HL-60/S4 treated with phorbol 12-myristate 13-acetate at 8.2 ng/mL for 4 days and 3 days (cell line): ENCODE data around the gene IGDCC3.

Experiments
- in situ Hi-C: fragments of 300-500 bp; cut with MboI; formaldehyde crosslinking; loops from 2 replicates; pipeline ENCODE4 v1.15.0; 2022; ENCODE audit warnings: low sequenced_read_pairs

The IGDCC3 gene

GRCh38 chr15:65330934-65331645 is 46.7 kb downstream of the IGDCC3 start:
- in situ Hi-C loops: no loop called here

DNA sequence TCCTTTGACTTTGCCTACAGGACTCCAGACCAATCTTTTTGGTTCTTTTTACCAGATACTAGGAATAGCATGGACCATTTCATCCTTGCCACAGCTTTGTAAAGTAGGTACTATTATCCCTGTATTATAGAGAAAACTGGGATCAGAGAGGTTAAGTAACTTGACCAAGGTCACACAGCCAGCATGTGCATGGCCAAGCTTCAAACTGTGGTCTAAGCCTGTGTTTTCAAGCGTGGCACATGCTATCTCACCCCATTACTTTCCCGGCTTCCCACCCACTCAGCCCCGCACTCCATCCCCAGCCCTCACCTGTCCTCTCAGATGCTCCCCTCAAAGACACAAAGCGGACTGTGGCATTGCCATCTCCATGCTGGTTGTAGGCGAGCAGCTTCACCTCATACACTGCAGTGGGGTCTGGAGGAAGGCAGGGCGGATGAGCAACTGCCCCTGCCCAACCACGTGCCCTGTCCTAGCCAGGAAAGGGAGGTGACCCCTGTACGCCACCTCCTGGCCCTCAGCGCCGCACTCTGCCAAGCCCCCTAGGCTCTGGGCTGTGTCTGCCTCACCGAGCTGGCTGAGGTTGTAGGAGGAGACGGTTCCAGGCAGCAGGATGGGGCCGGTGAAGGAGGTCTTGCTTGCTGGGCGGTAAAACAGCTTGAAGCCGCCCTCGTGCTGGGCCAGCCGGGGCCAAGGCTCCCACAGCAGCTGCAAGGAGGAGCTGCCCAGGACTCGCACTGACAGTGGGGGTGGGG is 47.6 kb downstream of the IGDCC3 start:
- in situ Hi-C loops: no loop called here

- in situ Hi-C loops: no loop called here
Measured at GRCh38 chr15:65329288-65329983, 48.4 kb downstream of the IGDCC3 start.

DNA sequence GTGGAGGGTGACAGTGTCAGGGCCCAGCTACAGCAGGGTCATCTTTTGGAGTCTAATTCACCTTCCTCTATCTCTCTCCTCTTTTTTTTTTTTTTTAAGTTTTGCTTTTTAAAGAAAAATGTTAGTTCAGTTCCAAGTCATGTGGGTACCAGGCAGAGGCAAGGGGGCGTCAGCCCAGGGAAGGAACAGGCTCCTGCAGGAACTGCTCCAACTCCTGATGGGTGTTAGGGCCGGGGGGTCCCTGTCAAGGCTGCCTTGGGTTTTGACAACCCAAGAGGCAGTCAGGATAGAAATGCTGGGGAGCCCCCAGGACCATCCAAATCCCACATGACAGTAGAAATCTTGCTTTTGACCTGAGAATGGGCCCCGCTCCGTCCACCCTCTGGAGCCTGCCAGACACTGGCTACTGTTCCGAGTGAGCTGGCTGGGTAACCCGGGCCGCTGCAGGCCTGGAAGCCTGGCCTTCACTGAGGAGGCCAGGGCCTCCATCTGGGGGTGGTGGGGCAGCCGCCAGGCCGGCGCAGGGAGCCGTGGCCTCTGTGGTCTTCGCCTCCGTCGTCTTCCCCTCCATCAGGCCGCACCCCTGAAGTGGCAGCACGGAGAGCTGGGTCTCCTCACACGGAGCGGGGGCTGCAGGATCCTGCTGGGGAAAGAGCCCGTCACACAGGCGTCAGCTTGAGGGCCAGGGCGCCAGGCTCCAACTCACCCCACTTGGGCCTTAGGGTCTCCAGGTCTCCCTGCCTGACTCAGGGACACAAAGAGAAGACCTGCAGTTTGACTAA is 49.1 kb downstream of the IGDCC3 start:
- in situ Hi-C loops: no loop called here

DNA sequence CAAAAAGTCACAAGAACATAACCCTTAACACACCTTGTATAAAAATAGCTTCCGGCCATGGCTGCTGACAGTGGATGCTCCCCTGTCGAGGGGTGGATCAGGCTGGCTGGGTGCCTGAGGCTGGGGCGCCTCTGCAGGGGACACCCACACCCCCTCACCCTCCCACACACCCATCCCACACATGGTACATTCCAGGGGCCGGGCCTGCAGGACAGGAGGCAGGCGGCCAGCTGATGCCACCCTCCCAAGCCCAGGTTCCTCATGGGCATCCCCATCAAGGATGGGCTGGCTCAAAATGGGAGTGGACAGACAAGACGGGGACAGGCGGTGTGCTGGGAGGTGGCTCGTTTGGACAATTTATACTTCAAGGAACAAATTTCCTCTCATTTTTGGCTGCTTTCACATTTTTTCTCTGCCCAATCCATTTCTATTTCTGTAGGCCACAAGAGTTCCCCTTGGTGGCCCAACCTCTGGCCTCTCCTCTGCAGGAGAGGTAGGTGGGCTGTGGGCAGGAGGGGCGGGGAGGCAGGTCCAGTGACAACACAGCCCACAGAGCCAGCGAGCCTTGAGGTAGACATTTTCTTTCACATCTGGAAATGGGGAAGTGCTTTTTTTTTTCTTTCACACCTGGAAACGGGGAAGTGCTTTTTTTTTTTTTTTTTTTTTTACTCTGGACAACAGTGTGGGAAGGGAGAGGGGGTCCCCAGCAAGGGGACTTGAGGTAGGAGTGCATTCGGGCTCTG is 50.0 kb downstream of the IGDCC3 start:
- in situ Hi-C loops: no loop called here

DNA sequence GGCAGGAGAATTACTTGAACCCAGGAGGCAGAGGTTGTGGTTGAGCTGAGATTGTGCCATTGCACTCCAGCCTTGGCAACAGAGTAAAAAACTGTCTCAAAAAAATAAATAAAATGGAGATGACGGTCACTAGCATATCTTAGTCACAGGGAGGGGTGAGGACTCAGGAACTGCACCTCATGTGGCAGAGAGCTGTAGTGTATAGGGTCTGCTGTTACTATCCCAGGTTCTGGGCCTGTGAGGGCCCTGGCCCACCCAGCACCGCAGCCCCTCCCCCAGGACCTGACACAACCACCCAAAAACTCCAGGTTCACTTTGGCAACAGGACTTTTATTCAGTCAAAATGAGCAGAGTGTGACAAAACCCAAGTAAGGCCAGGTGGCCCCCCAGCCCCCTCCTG is 51.0 kb downstream of the IGDCC3 start:
- in situ Hi-C loops: no loop called here

GRCh38 chr15:65326117-65326526 is 51.7 kb downstream of the IGDCC3 start:
- in situ Hi-C loops: no loop called here

GRCh38 chr15:65323071-65323511 is 54.7 kb downstream of the IGDCC3 start:
- in situ Hi-C loops: no loop called here

- in situ Hi-C loops: loop anchor here (10.0 kb wide), 1 partner anchor 66 kb away; no protein-coding TSS in a partner anchor
Measured at GRCh38 chr15:65318870-65319356, 58.9 kb downstream of the IGDCC3 start.

- in situ Hi-C loops: loop anchor here (10.0 kb wide), 1 partner anchor 72 kb away; no protein-coding TSS in a partner anchor
Measured at GRCh38 chr15:65312400-65312916, 65.3 kb downstream of the IGDCC3 start.

GRCh38 chr15:65311760-65312159 is 66.0 kb downstream of the IGDCC3 start:
- in situ Hi-C loops: loop anchor here (10.0 kb wide), 1 partner anchor 73 kb away; no protein-coding TSS in a partner anchor

DNA sequence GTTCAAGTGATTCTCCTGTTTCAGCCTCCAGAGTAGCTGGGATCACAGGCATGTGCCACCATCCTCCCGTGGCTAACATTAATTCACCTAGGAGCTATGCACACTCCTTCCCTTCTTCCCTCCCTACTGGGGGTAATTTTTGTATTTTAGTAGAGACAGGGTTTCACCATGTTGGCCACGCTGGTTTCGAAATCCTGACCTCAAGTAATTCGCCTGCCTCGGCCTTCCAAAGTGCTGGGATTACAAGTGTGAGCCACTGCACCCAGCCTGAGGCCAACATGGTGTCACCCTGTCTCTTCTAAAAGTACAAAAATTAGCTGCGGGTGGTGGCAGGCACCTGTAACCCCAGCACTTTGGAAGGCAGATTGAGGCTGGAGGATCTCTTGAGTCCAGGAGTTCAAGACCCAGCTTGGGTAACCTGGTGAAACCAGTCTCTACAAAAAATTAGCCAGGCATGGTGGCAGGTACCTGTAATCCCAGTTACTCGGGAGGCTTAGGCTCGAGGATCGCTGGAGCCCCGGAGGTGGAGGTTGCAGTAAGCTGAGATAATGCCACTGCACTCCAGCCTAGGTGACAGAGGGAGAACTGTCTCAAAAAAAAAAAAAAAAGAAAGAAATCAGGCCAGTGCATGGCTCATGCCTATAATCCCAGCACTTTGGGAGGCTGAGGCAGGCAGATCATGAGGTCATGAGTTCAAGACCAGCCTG is 67.2 kb downstream of the IGDCC3 start:
- in situ Hi-C loops: loop anchor here (10.0 kb wide), 1 partner anchor 74 kb away; no protein-coding TSS in a partner anchor

- in situ Hi-C loops: loop anchor here (10.0 kb wide), 1 partner anchor 75 kb away; no protein-coding TSS in a partner anchor
Measured at GRCh38 chr15:65309882-65310418, 67.9 kb downstream of the IGDCC3 start.

GRCh38 chr15:65307978-65308377 is 69.8 kb downstream of the IGDCC3 start:
- in situ Hi-C loops: no loop called here

GRCh38 chr15:65306551-65306950 is 71.3 kb downstream of the IGDCC3 start:
- in situ Hi-C loops: no loop called here

GRCh38 chr15:65305776-65306175 is 72.0 kb downstream of the IGDCC3 start:
- in situ Hi-C loops: no loop called here

GRCh38 chr15:65305150-65305758 is 72.5 kb downstream of the IGDCC3 start:
- in situ Hi-C loops: no loop called here
